Measurements from ENCODE around the gene PPIE.

PPIE gene

DNA sequence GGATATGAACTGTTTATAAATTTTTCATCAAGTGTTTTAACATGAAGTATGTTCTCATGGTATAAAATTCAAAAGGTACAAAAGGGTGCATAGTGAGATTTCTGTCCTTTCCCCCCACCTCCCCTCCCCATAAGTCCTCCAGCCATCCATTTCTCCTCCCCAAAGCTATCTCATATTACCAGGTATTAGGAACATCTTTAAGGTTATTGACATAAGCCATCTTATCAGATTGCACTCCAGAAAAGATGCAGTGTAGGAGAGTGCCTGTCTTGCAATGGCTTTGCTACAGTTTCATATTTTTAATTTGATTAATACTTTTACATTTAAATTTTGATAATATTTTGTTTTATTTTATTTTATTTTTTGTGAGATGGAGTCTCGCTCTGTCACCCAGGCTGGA lies 33.9 kb upstream of the PPIE start:
- TF ChIP-seq GATA2 (IDR thresholded peaks at IDR 0.05; ENCODE audit: low read depth, low read length) (no peak), GATA3 (IDR thresholded peaks at IDR 0.05; ENCODE audit: low read depth, low read length) (no peak)

DNA sequence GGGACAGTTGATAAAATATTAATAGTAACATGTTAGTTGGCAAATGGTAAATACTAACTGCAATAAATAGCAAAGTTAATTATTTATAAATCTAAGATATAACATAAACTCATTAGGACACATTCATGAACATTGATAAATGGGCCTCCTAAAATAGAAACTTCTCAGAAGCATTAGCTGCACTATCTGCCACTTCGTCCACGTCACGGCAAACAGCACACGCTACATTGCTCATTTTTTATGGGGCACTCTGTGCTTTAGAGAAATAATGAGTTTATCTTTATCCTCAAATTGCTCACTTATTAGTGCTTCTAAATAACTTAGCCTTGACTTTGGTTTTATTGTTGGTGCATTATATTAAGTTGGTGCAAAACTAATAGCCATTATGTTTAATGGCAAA lies 31.2 kb upstream of the PPIE start:
- TF ChIP-seq GATA3 (IDR thresholded peaks at IDR 0.05; ENCODE audit: low read depth, low read length) (no peak), GATA2 (IDR thresholded peaks at IDR 0.05; ENCODE audit: low read depth, low read length) (no peak)

DNA sequence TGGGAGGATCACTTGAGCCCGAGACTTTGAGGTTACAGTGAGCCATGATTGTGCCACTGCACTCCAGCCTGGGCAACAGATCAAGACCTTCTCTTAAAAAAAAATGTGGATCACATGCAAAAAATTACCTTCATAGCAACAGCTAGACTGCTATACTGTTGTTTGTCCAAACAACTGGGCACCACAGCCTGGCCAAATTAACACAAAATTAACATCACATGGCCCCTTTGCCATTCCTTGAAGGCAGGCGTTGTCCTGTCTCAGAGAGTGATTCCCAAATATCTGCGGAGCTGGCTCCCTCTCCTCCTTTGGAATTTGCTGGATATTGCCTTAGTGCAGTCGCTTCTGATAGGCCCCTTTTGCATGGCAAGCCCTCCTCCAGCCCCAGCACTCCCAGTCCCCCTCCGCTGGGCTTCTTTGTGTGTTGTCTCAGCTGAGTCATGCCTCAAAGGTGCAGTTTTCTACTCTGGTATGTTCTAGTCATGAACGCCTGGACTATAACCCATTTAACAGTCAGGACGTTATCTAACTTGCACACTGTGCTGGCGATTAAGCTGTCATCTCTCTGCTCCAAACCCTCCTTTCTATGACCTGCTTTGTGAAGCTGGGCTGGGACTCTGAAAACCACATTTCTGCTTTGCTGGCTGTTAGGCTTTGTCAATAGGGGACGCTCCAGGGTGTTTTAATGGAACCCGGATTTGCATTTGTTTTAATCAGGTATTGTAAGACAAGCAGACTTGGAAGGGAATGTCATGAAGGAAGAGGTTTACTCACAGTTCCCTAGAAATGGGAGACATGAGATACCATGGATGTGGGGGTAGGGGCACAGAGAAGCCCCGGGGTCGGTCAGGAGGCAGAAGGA lies 27.3 kb upstream of the PPIE start:
- TF ChIP-seq GATA3 (IDR thresholded peaks at IDR 0.05; ENCODE audit: low read depth, low read length) (no peak), GATA2 (IDR thresholded peaks at IDR 0.05; ENCODE audit: low read depth, low read length) (no peak)

DNA sequence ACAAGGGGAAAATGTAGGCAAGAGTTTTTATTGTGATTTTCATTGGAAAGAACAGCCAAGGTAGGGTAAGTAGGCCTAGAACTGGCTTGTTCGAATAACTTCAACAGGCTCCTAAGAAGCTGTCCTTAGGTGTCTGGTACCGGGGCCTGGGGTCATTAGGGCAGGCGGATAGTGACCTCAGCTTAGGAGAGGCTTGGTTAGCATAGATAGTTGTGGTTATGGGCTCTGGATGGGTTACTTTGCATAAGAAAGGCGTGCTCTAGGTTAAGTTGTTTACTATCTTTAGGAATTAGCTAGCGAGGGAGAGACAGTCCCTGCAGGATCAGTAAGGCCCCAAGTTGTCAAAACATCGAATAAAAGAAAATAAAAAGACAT lies 26.7 kb upstream of the PPIE start:
- TF ChIP-seq GATA3 (IDR thresholded peaks at IDR 0.05; ENCODE audit: low read depth, low read length) (no peak), GATA2 (IDR thresholded peaks at IDR 0.05; ENCODE audit: low read depth, low read length) (no peak)

DNA sequence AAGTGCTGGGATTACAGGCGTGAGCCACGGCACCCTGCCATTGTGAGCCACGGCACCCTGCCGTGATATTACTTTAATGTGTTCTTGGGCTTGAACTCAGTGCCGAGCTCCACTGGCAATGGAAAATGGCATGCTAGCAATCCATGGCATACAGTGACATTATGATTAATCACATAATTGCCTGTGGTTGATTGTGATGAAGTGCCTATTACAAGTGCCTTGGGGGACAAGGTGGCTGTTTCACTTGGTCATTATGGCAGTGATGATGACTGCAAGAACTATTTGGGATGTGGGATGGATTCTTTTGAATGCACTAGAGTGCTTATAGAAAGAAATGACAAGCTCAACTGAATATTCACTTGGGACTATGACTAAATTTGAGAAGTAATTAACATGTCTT lies 25.1 kb upstream of the PPIE start:
- TF ChIP-seq GATA2 (IDR thresholded peaks at IDR 0.05; ENCODE audit: low read depth, low read length) (no peak), GATA3 (IDR thresholded peaks at IDR 0.05; ENCODE audit: low read depth, low read length) (no peak)

DNA sequence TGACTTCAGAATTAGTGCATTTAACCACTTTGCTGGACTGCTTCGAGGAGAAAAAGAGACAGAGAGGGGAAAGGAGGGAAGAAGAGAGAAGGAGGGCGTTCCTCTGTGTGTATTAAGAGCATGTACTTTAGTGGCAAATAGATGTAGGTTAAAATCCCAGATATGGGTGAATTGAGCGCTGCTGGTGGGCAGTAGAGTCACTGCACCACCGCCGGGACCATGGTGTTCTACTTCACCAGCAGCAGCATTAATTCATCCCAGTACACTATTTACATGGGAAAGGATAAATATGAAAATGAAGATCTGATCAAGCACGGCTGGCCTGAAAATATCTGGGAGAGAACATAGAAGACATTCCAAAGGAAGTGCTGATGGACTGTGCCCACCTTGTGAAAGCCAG lies 20.9 kb upstream of the PPIE start:
- no peak for TF ChIP-seq GATA3 (IDR thresholded peaks at IDR 0.05; ENCODE audit: low read depth, low read length)
- no peak for TF ChIP-seq GATA2 (IDR thresholded peaks at IDR 0.05; ENCODE audit: low read depth, low read length)

DNA sequence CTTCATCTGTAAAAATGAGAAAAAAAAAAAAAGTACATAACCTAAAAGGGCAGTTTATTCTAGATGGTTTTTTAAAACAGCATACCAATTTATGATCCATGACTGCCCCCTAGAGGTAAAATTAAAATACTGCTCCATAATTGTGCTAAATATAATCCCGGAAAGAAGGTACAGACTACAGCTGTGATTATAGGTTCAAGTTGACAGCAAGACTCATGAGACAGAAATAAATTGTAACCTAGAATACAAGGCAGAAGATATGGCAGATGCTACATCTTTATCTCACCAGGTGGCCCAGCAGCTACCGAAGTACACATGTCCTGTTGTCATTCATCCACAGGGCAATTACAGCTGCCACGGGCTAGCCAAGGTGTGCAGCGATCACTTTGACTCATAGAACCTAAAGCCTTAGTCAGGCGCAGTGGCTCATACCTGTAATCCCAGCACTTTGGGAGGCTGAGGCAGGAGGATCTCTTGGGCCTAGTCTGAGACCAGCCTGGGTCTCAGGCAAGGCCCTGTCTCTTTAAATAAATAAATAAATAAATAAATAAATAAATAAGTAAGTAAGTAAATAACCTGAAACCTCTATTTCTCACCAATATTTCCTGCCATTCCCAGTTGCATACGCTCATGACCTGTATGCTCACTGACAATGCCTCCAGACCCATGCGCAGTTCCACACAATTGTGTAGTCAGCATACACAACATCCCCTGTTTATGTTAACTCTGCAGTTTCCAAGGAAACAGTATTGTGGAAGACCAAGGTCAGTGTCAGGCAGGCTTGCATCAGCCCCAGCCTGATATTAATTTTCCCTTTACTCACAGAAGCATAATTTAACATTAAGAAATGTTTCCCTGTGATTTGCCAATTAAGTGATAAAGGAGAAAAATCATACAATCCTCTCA lies 18.3 kb upstream of the PPIE start:
- TF ChIP-seq GATA3 (IDR thresholded peaks at IDR 0.05; ENCODE audit: low read depth, low read length) (no peak), GATA2 (IDR thresholded peaks at IDR 0.05; ENCODE audit: low read depth, low read length) (no peak)

DNA sequence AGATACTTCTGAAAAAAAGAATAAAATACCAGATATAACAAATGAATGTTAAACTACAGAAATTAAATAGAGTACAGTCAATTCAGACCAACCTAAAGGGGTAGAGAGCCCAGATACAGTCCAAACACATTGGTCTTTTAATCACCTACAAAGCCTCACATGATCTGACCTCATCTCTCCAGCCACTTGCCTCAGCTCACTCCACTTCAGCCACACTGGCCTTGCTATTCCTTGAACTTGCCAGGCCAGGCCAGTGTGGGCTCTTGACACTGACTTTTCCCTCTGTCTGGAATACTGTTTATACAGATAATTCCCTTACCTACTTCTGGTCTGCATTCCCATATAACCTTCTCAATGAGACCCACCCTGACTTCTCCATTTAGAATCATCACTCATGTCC lies 17.0 kb upstream of the PPIE start:
- TF ChIP-seq GATA2 (IDR thresholded peaks at IDR 0.05; ENCODE audit: low read depth, low read length) (no peak), GATA3 (IDR thresholded peaks at IDR 0.05; ENCODE audit: low read depth, low read length) (no peak)

DNA sequence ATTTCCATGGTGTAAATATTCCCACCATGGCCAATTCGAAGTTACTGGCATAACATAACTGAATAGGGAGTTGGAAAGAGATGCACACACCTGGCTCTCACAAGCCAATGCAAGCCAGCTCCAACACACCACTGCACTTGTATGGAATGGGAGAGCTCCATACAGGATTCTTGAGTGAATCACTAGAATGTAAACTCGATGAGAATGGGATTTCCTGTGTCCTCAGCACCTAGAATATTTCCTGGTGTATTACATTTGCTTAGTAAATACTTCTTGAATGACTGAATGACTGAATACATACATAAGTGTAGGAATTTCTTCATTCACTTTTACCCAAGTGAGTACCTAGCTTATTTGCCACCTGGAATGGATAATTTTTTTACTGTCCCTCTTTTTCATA lies 16.2 kb upstream of the PPIE start:
- TF ChIP-seq GATA3 (IDR thresholded peaks at IDR 0.05; ENCODE audit: low read depth, low read length) (no peak), GATA2 (IDR thresholded peaks at IDR 0.05; ENCODE audit: low read depth, low read length) (no peak)

DNA sequence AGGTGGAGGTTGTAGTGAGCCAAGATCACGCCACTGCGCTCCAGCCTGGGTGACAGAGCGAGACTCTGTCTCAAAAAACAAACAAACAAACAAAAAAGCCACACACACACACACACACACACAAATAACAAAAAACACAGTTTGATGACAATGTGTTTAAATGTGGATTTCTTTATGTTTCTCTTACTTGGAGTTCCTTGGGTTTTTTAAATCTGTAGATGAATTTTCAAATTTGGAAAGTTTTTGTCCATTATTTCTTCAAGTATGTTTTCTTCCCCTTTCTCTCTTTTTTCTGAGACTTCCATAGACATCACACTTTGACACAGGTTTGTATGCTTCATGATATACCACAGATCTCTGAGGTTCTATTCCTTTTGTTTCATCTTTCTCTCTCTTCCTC lies 12.1 kb upstream of the PPIE start:
- no peak for TF ChIP-seq GATA2 (IDR thresholded peaks at IDR 0.05; ENCODE audit: low read depth, low read length)
- TF ChIP-seq GATA3 (IDR thresholded peaks at IDR 0.05; ENCODE audit: low read depth, low read length), result no peak

DNA sequence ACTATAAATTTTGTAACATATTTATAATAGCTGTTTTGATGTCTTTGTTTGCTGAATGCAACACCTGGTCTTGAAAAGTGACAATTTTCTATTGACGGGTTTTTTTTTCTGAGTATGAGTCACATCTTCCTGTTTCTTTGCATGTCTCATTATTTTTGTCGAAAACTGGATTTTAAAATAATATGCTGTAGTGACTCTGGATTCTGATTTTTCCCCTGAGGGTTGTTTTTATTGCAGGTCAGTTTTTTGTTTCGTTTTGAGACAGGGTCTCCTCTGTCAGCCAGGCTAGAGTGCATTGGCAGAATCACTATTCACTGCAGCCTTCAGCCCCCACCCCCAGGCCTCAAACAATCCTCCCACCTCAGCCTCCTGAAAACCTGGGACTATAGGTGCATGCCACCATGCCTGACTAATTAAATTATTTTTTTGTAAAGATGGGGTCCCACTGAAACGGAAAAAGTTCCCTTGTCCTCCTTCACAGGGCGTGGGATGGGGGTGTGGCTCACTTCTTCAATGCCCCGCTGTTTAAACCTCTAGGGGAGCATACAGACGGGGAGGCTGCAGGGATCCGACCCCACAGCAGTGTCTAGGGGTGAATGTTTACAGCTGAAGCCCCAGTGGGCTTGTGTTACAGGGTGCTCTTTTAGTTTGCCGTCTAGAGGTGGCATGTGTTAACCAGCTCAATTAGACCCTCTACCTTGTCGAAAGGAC lies 11.3 kb upstream of the PPIE start:
- TF ChIP-seq GATA2 (IDR thresholded peaks at IDR 0.05; ENCODE audit: low read depth, low read length) (no peak), GATA3 (IDR thresholded peaks at IDR 0.05; ENCODE audit: low read depth, low read length) (no peak)

DNA sequence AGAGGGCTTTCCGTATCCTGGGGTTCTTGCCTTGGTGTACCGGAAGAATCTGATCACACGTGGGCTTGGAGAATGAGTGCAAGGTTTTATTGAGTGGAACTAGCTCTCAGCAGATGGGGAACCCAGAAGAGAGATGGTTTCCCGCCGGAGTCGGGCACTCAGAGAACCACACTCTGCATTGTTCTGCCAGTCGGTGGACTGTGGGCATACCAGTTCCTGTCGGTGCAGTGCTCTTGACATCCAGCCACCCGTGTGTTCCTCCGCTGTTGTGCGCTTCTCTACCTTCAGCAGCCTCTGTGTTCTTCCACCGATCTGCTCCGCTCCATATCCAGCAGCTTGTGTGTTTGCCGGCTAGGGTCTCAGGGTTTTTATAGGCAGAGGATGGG lies 10.8 kb upstream of the PPIE start:
- TF ChIP-seq GATA3 (IDR thresholded peaks at IDR 0.05; ENCODE audit: low read depth, low read length) (no peak), GATA2 (IDR thresholded peaks at IDR 0.05; ENCODE audit: low read depth, low read length) (no peak)

DNA sequence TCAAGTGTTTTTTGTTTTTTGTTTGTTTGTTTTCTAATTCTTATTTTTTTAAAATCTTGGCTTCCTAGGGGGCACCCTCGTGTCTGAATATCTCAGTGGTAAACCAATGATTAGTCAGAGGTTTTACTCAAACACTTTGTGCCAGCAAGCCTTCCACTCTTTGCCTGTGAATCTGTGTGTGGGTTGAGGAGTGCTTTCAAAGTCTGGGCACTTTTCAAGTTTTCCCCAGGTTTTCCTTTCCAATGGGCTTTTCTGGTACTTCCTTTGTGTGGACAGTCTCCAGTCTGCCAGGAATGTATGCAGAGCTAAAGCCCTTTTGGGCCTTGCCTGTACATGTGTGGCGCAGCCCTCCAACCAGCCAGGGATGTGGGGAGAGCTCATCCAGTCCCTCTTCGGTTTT lies 9.7 kb upstream of the PPIE start:
- TF ChIP-seq GATA2 (IDR thresholded peaks at IDR 0.05; ENCODE audit: low read depth, low read length), result no peak
- no peak for TF ChIP-seq GATA3 (IDR thresholded peaks at IDR 0.05; ENCODE audit: low read depth, low read length)

DNA sequence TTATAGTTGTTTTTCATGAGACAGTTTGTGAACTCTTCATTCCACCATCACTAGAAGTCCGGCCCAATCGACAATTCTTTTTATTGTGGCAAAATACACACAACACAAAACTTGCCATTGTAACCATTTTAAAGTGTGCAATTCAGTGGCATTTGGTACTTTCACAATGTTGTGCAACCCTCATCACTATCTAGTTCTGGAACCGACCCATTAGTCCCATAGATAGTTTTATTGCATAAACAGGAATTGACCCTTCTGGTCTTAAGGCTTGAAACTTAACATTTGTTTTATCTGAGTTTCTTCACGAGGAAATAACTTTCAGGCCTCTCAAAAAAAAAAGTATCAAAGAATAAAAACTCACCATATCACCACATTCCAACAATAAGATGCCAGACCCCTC lies 8.8 kb upstream of the PPIE start:
- TF ChIP-seq GATA2 (IDR thresholded peaks at IDR 0.05; ENCODE audit: low read depth, low read length) (no peak), GATA3 (IDR thresholded peaks at IDR 0.05; ENCODE audit: low read depth, low read length) (no peak)
